Measurements from ENCODE around the gene RMND1.
"Not testable (repeated sequence)": the region's sequence is repeated elsewhere in the genome, so short reads cannot be mapped to it uniquely, and the experiment has no call there.

Gene RMND1

DNA sequence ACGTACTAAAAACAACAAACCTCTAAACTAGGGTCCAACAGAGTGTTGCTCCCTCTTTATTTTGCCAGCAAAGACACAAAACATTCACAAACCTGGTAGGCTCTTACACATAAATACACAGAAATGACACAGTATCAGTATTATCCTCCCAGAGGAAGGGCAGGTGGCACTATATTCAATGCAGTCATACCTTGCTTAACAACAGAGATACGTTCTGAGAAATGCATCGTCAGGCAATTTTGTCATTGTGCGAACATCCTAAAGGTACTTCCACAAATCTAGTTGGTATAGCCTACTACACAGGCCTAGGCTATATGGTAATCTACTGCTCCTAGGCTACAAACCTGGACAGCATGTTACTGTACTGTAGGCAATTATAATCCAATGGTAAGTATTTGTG, 70.2 kb downstream of the RMND1 start:
- DNase-seq = no peak

DNA sequence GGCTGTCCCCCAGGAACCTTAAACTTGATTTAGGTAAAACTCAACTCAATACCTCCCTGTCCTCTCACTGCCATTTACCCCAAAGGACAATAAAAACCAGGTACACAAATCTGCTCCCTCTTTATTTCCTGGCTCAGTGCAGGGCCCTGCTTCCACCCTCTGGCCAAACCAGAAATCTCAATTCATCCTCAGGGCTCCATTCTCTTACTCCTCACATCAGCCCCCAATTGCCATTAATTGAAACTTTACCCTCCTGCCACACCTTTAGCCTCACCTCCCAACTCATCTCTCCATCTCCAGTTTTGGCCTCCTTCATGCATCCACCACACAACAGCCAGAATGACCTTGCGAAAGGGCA, 71.1 kb downstream of the RMND1 start:
- DNase-seq = no peak

DNA sequence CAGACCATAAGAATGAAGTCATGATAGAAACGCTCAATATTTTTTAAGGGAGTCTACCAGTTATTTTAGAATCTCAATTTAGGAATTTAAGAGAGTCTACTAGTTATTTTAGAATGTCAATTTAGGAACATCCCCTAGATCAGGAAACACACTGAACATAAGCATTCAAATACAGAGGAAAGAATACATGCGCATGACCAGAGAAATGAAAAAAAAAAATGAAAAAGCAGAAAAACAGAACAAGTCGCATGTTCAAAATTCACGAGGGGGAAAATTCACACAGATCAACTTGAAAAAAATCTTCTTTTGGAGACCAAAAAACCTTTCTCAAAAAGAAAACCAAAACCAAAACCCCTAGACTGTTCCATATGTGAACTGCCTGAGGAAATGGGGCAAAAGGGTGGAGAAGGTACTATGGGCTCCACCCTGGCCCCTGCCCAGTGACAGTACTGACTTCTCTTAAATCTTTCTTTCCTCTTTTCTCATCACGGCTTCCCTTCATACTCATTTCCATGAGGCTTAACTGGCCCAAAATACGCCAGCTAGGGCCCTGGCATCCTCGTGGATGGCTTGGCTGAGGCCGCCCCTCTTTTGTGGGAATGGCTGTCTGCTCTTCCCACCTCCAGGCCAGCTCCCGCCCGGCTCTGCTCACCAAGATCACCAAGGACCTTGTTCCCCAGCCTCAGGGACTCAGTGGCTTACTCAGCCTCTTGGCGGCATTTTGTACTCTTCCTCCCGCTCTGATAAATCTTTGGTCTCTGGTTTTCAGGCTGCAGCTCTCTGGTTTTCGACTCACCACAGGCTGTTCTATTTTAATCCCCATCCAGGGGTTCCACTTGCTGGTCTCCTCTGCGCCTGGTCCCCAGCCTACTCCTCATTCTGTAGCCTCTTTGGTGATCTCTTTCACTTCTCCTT, 71.7 kb downstream of the RMND1 start:
- no peak for DNase-seq

DNA sequence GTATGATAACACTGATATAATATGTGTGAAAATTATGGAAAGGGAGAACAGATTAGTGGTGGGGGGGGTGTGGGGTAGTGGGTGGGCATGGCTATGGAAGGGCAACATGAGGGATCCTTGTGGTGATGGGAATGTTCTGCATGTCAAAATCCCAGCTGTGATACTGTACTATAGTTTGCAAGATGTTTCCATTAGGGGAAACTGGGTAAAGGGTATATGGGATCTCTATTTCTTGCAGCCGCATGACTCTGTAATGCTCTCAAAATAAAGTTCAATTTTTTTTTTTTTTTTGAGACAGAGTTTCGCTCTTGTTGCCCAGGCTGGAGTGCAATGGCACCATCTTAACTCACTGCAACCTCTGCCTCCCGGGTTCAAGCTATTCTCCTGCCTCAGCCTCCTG, 74.8 kb downstream of the RMND1 start:
- DNase-seq = no peak

DNA sequence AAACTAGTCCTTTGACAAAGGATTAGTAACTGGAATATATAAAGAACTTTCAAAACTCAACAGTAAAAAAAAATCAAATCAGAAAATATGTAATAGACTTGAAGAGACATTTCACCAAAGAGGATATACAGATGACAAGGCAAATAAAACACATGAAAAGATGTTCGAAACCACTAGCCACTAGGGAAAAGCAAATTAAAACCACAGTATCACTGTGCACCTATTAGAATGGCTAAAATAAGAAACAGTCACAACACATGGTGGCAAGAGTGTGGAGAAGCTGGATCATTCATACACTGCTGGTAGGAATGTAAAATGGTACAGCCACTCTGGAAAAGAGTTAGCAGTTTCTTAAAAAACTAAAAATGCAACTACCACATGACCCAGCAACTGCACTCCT, 75.5 kb downstream of the RMND1 start:
- no peak for DNase-seq

DNA sequence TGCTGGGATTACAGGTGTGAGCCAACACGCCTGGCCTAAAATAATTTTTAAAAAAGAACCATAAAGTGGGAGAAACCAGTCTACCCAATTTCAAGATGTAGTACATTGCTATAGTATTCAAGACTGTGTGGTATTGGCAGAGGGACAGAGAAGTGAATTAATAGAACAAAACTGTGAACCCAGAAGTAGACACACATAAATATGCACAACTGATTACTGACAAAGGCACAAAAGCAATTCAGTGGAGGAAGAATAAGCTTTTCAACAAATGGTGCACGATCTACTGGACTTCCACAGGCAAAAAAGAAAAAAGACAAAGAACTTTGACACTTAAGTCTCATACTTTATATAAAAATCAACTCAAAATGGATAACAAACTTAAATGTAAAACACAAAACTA, 76.1 kb downstream of the RMND1 start:
- DNase-seq = no peak

DNA sequence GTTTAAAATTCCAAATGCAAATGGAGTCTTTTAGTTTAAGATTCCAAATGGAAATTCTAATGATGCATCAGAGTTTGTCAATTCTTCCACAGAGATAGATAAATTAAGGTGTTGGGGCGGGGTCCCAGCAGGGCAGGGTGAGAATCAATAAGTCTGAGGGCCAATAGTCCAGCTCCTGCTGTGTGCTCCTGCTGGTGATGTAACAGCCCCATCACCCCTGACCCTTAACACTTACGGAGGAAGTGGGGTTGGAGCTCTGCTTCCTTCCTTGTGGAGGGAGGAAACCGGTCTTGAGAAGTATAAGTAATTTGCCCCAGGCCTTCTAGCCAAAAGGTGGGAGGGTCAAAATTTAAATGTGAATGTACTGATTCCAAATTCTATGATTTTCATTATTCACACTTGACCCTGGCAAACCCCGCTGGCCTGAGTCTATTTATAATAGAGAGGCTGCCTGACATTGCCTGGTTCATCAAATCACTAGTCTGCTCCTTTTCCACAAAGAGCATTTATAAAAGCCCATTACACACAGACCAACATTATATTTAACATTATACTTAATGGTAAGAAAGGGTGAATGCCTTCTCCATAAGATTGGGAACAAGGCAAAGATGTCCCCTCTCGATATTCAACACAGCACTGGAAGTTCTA, 77.8 kb downstream of the RMND1 start:
- no peak for DNase-seq

DNA sequence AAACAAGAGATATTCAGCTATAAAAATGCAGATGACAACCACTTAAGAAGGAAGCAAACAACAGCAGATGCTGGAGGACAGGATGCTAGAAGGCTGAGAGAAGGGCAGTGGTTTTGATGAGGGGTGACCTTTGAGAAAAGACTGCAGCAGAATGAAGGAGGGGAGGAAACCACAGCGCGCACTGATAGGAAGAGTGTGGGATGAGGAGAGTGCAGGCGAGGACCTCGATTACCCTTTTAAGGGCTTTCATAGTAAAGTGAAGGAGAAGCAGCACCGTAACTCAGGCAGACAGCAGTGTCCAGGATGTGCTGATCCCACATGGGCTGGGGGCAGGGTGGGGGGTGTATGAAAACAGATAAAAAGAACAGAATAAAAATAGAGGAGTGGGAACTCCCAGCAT, 79.8 kb downstream of the RMND1 start:
- no peak for DNase-seq

DNA sequence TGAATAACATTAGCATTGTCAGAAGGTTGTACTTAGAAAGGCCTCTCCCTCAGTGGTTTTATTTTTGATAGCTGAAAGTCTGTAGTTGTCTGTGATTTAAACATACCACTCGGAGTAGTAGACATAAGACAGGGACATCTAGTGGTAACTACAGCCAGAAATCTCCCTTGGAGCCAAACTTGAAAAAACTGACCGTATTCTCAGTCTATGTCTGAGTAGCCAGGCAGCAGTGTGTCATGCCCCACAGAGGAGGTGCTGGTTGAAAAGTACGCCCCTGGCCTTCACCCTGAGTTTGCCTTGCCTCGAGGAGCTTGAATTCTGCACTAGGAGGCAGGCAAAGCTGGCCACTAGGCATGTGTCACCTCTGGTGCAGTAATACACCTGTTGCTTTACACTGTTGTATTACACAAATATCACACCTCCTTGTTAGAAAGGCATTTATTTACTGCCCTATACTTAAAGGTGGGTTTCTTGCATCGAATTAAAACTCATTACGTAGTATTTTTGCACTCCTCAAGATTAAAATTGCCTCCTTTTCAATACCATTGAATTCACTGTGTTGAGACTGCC, 81.3 kb downstream of the RMND1 start:
- DNase-seq = no peak

DNA sequence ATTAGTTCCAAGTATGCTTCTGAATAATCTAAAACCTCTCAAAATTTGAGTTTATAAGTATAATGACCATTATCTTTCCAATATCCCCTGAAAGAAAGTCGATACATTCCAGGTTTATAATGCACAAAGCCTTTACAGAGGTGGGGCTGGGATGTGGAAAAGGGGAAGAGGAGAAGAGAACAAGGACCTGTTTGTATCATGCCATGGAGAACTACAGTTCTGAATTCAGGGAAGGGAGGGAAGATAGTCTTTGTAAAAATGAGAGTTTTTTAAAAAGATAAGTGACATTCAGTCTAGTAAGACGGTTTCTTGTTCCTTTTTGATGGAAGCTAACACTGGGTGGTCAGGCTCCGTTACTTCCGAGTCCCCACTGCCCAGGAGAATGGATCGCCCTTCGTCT, 86.7 kb downstream of the RMND1 start:
- DNase-seq = no peak

DNA sequence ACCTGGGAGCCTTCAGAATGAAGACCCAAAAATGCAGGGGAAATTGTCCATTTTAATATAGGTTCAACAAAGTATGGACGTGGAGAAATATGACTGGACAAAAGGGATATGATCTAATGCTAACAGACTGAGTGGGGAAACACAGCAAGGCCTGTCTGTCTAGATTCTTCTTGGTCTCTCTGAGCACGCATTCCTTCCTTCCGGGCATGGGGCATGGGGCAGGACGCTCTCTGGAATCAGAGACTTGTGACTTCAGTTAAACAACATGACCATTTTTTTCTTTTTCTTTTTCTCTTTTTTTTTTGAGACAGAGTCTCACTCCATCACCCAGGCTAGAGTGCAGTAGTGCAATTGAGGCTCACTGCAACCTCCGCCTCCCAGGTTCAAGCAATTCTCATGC, 92.4 kb downstream of the RMND1 start:
- no peak for DNase-seq

DNA sequence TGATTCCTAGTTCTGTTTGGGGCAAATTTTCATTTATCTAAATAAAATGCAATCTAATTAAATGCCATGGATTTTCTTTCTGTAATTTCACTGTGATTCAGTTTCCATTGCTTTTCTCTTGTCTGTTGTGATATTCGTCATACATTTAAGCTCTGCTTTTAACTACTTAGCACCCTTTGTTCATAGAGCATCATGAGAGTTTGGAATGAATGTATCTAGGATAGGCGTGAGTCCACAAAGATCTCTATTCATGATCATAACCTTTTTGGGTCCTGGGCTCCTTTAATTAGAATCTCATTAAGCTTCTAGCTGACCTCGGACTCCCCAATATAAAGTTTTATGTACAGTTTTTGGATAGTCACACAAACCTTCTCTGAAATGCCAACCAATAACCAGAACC, 93.5 kb downstream of the RMND1 start:
- DNase-seq = no peak

DNA sequence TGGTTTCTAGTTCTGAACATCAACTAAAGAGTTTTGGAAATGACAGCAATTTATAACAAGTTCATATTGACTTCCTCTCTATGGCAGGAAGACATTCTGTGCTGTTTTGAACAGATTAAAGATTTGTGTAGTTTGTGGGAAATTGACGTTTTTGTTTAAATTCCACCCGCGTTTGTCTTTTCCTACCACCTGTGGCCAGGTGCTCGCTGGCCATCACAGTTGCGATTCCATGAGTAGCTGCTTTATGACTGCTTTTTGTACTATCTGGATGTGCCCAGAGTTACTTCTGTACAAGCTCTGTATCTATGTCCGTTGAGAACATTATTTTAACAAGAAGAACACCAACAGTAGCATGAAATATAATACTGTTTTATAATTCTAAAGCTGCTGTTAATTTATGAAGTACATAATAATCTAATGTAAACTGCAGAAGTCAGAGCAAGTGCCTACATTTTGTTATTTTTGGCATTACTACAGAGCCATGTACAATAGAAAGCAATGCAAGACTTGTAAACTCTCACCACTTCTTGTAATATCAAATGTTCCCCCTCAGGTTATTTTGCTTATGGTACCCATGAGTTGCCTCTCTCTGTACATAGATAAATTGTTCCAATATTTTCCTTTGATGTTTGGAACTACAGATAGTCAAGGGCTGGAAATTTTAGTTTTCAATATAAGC, 94.0 kb downstream of the RMND1 start:
- no peak for DNase-seq

DNA sequence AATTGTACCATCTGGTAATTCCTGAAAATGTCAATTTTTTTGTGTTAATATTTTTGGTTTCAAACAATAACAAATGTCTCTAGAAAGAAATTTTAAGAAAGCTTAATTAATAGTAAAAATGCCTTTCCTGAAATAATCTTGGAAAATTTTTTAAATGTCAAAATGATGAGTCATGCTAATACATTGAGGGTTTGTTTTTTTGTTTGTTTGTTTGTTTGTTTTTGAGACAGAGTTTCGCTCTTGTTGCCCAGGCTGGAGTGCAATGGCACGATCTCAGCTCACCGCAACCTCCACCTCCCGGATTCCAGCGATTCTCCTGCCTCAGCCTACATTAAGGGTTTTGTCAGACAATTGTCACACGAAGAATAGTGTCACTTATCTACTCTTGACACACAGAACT, 94.9 kb downstream of the RMND1 start:
- DNase-seq = not testable (repeated sequence)

Measured in effector CD4-positive, alpha-beta T cell (primary cell).